GM19397 (cell line): ENCODE data around the gene OR1J2.
"Not testable (repeated sequence)": the region's sequence is repeated elsewhere in the genome, so short reads cannot be mapped to it uniquely, and the experiment has no call there.

Experiments used
- ATAC-seq: cut with Tn5 transposase; IDR thresholded peaks from one replicate; pipeline ENCODE4 v1.9.1; 2021; ENCODE audit warnings: mild to moderate bottlenecking, moderate library complexity; ENCODE audit not compliant: unreplicated experiment

The OR1J2 gene

GRCh38 chr9:122510502-122510901, at the start of gene OR1J2:
Gene OR1J2 (plus strand): TSS chr9:122510802. CDS start chr9:122510802, 0 bp downstream.
- ATAC-seq = no peak

GRCh38 chr9:122463828-122464632, 46.6 kb upstream of the OR1J2 start:
- ATAC-seq = no peak

- ATAC-seq = peak; percentile 68
Observed at GRCh38 chr9:122464633-122465567, 45.7 kb upstream of the OR1J2 start.

GRCh38 chr9:122466456-122466855, 44.1 kb upstream of the OR1J2 start:
- ATAC-seq = no peak

- no peak for ATAC-seq
Observed at GRCh38 chr9:122468735-122469134, 41.9 kb upstream of the OR1J2 start.

- ATAC-seq = no peak
Observed at GRCh38 chr9:122474561-122474960, 36.0 kb upstream of the OR1J2 start.

- ATAC-seq = no peak
Observed at GRCh38 chr9:122475717-122476116, 34.9 kb upstream of the OR1J2 start.

- no peak for ATAC-seq
Observed at GRCh38 chr9:122477346-122477745, 33.3 kb upstream of the OR1J2 start.

- ATAC-seq = no peak
Observed at GRCh38 chr9:122477826-122478225, 32.8 kb upstream of the OR1J2 start, which contains the start of gene OR1J1. Gene OR1J1 (minus strand): TSS chr9:122477926. CDS start chr9:122477926, 0 bp downstream.

- no peak for ATAC-seq
Observed at GRCh38 chr9:122479062-122479461, 31.5 kb upstream of the OR1J2 start.

- ATAC-seq = no peak
Observed at GRCh38 chr9:122498883-122499288, 11.7 kb upstream of the OR1J2 start.

- ATAC-seq = no peak
Observed at GRCh38 chr9:122506964-122507363, 3.6 kb upstream of the OR1J2 start.

GRCh38 chr9:122518226-122518625, 7.6 kb downstream of the OR1J2 start:
- no peak for ATAC-seq

- no peak for ATAC-seq
Observed at GRCh38 chr9:122518841-122519240, 8.2 kb downstream of the OR1J2 start, which contains the start of gene OR1J4. Gene OR1J4 (plus strand): TSS chr9:122519141. CDS start chr9:122519141, 0 bp downstream.

GRCh38 chr9:122519376-122519775, 8.8 kb downstream of the OR1J2 start:
- no peak for ATAC-seq

- ATAC-seq = no peak
Observed at GRCh38 chr9:122526602-122527001, 16.0 kb downstream of the OR1J2 start.

GRCh38 chr9:122527193-122527592, 16.6 kb downstream of the OR1J2 start, which contains the start of gene OR1N1:
Gene OR1N1 (minus strand): TSS chr9:122527293. CDS start chr9:122527293, 0 bp downstream.
- no peak for ATAC-seq

GRCh38 chr9:122531157-122531556, 20.6 kb downstream of the OR1J2 start:
- ATAC-seq = not testable (repeated sequence)

- ATAC-seq = no peak
Observed at GRCh38 chr9:122536134-122536533, 25.5 kb downstream of the OR1J2 start.

GRCh38 chr9:122537066-122537465, 26.5 kb downstream of the OR1J2 start:
- not testable (repeated sequence) for ATAC-seq

GRCh38 chr9:122538757-122539156, 28.2 kb downstream of the OR1J2 start:
- no peak for ATAC-seq
